Stimulated activated CD8-positive, alpha-beta memory T cell treated with anti-CD3 and anti-CD28 coated beads, Interleukin-12 subunit alpha, Interleukin-12 subunit beta, amount 100 ng/mL, for 24 hours (primary cell): Measurements from ENCODE around the gene EBI3.
"Not testable (repeated sequence)": the region's sequence is repeated elsewhere in the genome, so short reads cannot be mapped to it uniquely, and the experiment has no call there.

ENCODE experiments used
- DNase-seq: peaks from one replicate; pipeline ENCODE4 v3.0.0-alpha.2; 2020; ENCODE audit errors: extremely low read depth

EBI3 gene

DNA sequence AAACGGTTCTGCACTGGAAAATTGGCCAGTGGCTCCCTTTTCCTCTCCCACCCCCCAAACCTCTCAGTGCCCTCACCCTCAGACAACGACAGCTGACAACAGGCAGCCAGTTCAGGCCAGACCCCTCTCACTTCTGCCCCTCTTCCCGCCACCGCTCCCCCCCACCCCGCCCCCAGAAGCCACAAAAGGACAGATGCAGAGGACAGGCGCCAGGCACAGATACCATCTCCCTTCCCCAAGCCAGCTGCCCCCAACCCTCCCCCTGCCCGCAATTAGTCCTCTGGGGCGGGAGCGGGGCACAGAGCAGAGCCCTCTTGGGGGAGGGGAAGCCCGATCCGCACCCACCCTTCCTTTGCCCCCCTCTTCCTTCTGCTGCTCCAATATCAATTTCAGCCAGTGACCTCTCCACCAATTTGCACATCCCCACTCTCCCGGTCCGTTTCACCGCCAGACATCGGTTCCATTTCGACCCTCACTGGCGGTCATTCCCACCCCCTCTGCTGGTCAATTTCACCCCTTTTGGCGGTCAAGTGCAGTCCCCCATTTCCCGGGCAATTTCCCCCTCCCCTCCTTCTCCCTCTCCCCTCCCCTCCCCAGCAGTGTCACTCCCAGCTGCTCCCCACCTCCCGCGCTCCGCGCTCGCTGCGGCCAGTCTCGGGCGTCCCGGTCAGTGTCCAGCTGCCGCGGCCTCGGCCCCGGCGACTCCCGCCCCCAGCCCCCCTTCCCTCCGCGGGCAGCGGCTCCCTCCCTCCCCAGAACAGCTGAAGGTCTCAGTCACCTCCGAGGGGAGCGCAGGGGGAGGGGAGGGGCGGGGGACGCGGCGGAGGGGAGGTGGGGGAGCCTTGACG, 49.3 kb downstream of the EBI3 start, which contains the start of gene SHD:
TSS of gene SHD (plus strand) at position 848 of the 848 bp plus-strand sequence. CDS start 798 bp downstream, outside the sequence.
- no peak for DNase-seq

DNA sequence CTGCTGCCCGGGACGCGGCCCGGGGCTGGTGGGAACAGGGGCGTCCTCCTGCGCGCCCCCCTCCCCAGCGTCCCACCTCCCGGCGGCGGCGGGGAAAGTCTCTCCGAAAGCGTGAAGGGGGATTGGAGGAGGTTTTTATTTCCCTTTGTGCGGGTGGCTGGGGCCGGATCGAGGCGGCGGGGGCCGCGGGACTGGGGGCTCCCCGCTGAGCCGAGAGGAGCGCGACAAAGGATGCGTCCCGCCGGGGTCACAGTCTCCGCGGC, 49.9 kb downstream of the EBI3 start:
- DNase-seq = no peak

DNA sequence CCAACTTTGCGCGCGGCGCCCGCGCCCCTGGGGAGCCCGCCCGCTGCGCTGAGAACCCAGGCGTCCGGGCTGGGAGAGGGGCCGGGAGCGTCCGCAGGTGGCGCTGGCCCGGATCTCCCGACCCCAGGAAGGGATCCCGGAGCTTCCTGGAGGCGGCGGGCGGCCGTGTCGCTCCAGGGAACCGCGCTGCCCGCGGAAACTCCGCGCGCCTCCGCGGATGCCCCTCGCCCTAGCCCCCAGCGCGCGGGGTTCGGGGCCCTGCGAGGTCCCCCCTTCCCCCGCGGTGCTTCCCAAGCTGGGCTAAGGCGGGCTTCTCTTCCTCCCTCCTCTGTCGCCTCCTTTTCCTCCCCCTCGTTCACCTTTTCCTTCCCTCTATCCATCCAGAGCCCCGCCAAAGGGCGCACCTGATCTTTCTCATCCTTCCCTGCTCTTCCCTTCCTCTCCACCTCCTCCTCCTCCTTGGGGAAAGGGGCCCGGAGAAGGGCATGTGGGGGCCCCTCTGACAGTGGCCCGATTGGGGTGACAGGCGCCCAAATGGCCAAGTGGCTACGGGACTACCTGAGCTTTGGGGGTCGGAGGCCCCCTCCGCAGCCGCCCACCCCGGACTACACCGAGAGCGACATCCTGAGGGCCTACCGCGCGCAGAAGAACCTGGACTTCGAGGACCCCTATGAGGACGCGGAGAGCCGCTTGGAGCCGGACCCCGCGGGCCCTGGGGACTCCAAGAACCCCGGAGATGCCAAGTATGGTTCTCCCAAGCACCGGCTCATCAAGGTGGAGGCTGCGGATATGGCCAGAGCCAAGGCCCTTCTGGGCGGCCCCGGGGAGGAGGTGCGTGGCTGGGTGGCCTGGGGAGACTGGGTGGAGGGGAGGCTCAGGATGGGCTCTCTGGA, 50.5 kb downstream of the EBI3 start:
- DNase-seq = no peak

DNA sequence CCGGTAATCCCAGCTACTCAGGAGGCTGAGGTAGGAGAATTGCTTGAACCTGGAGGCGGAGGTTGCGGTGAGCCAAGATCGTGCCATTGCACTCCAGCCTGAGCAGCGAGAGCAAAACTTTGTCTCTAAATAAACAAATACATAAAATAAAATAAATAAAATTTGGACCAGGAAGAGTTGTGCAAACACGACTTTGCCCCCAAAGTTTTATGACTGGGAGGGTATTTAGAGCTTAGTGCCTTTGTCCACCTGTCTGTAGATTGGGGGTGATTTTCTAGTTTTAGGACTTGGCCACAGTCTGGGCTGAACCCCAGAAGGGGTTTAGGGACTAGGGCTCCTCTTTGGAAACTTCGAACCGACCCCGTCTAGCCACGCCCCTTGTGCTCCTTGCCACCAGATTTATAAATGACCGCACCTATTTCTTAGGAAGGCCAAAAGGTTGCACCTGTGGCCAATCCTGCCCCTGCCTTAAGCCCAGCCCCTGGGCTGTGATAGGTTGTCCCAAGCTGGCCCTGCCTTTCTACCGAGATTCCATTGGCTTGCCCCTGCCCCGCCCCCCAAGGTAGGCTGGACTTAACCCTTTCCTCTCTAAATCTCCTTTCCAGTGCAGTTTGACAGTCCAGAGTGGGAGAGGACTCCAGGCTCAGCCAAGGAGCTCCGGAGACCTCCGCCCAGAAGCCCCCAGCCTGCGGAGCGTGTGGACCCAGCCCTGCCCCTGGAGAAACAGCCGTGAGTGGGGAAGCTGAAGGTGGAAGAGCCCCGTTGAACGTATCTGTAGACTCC, 55.0 kb downstream of the EBI3 start:
- no peak for DNase-seq

DNA sequence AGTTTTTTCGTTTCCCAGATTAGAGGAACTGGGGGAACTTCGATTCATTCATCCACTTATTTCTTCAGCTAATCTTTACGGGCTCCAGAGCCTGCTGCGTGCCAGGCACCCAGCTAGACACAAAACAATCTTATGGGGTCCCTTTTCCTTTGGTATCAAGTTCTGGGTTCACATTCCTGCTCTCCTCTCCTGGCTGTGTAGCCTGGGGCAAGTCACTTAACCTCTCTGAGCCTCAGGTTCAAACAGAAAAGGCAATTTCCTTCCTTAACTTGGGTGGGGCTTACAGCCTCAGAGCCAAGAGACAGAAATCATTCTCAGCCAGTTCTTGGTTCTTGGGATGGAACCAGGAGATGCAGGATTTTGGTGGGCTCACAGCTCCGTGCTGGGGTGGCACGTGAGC, 55.7 kb downstream of the EBI3 start:
- no peak for DNase-seq

DNA sequence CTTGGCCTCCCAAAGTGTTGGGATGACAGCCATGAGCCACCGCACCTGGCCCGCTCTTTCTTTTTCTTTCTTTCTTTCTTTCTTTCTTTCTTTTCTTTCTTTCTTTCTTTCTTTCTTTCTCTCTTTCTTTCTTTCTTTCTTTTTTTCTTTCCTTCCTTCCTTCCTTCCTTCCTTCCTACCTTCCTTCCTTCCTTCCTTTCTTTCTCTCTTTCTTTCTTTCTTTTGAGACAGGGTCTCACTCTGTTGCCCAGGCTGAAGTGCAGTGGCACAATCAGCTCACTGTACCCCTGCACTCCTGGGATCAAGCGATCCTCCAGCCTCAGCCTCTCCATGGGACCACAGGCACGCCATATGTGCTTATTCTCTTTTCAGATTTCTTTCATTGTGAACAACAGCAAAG, 56.8 kb downstream of the EBI3 start:
- not testable (repeated sequence) for DNase-seq
